ENCODE measurements around the gene PTPRD.
A peak's percentile ranks its signal among the peaks of the same experiment; 100 is the strongest.

Gene PTPRD

DNA sequence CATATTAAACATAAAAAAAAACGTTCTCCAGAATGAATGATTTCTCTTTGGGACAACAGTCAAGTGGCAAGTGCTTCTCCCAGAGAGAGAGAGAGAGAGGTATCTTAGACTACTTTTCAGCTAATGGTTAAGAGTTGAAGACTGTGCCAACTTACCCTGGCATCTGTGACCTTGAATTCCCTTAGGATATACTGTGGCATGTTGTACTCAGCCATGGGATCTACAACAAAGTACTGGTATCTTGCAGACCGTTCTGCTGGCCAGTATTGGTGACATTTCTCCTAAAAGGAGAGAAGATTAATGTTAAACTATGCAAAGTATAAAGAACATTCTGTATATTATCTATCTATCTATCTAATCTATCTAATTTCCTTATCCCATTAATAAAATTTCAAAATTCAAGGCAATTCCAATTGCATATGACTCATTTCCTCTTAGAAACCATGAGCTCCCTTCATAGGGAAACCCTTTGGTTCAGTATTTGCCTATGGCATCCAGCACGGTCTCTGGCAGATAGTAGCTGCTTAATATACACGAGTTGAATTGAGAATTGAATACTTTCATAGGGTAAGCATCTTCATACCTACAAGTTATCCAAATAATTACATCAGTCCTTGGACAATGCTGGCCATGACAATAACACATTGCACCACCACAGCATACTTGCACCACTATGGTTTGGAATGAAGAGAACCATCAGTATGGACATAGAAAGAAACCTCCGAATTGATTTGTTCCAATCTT, 2273.9 kb downstream of the PTPRD start:
- no peak for DNase-seq

DNA sequence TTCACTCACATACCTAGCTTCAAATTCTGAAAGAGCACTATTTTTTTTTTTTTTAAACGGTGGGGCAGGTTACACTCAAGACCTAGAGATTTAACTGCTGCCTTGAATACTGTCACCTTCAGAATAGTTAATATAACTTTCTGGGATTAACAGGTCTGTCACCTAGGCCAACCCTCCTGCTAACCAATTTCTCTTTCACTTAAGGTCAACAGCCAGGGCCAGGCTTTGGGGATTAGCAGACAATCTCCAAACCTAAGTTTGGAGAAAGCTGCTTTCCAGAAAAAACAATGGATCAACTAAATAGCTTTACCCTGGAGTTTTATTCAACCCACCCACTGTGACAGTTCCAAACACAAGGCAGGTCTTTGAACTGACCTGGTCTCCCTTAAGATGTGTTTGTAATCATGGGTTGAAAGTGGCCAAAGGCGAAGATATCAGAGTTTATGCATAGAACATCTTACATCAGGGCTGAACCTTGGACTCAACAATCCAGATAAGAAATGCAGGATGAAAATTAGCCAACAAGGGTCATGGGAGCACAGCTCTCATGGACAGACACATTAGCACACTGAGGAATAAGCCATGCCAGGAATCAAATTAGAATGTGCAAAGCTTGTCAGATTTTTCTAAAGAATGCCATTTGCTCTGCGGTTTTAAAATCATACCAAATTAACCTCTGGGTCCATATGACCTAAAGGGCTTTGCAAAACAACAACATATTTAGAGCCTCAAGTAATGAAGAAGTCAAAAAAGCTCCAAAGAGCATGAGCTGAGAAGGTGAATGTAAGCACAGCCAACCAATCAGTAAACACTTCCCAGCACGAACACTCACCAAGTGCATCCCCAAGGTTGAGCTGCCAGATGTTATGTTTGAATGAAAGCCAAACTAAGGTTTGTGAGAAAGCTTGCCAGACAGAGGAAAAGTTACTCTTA, 2274.7 kb downstream of the PTPRD start:
- DNase-seq: no peak

DNA sequence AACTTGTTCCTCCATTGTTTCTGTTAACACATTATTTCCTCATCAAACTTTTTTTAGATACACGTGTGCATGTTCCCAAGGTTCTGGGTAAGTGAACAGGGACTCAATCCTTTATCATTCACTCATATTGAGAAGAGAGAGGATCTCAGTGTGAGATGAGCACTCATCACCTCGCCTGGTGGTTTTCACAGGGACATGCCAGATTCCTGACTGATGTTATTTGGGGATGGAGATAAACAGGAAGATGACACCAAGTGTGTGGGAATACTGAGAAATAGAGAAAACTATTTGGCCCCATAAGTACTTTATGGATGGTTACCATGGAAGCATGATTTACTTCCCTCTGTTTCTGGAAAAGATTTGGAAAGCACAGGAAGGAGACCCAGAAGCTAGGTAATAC, 2279.9 kb downstream of the PTPRD start:
- no peak for DNase-seq

DNA sequence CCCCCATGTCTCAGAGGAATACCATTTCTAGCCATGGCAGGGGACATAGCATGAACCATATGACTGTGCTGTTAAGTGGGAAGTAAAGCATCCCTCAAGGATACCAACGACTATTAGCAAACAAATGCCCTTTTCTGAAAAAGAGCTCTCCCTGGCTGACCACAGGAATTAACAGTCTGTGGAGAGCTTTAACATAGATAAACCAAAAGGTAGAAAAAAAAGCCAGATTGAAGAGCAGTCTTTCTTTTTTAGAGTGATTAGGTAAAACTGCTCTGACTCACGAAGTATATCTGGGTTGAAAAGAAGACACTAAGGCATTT, 2280.5 kb downstream of the PTPRD start:
- no peak for DNase-seq

DNA sequence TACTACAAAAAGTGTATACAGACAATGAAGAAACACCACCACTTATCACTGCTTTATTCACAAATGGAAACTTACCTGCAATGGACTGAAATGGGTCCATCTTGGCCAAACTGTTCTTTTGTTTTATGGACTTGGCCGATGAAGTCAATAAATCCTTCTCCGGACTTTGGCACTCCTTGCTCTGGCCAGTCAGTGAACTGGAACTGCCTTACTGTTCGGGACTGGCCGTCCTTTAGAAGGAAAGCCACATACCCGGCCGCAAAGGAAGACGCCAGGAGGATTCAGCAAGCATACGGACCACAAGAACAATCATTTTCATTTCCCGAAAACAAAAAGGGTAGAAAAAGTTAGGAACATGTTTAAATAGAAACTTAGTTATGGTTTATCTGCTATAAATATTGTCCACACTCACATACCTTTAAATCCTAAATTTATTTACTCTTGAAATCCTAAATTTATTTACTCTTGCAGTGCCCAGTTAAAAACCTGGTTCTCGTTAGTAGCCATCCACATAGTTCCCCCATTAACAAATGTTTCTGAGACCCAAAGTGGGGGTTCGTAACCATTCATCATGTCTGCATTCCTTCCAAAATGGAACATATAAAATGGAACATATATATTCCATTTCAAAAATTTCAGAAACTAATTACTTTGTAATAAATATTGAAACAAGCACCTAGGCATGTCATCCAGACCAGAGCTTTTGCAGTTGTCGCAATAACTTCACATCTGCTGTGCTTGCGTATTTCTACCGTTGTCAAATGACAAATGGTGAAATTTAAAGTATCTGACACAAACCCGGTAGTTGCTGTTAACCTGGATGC, 2281.1 kb downstream of the PTPRD start:
- no peak for DNase-seq

DNA sequence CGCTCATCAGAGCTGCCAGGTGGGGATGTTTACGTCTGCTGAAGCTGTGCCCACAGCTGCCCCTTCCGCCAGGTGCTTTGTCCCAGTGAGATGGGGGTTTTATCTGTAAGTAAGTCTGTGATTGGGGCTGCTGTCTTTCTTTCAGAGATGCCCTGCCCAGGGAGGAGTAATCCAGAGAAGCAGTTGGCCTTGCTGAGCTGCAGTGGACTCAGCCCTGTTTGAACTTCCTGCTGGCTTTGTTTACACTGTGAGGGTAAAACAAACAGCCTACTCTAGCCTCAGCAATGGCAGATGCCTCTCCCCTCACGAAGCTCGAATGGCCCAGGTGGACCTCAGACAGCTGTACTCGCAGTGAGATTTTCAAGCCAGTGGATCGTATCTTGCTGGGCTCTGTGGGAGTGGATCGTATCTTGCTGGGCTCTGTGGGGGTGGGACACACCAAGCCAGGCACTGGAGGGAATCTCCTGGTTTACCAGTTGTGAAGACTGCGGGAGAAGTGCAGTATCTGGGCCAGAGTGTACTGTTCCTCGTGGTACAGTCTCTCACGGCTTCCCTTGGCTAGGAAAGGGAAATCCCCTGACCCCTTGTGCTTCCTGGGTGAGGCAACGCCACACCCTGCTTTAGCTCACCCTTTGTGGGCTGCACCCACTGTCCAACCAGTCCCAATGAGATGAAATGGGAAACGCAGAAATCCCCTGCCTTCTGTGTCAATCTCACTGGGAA, 2283.1 kb downstream of the PTPRD start:
- DNase-seq: peak in 1 of 2 experiments; percentile 35

DNA sequence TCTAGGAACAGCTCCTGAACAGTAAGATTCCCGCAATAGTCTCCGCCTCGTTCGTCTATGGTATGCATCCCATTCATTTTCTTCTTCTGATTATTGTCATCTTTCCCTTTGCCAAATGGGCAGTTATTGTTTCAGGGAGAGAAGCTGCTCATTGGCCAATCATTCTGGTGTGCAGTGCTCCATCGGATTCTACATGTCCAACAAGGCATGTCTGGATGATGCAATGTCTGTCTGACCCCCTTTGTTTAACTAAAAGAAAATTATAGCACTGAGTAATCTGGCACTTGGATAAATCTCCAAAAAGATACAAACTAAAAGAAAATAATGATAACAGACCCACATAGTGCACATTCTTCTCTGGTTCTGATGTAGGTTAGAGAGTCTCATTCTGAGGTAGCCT, 2297.6 kb downstream of the PTPRD start:
- no peak for DNase-seq

DNA sequence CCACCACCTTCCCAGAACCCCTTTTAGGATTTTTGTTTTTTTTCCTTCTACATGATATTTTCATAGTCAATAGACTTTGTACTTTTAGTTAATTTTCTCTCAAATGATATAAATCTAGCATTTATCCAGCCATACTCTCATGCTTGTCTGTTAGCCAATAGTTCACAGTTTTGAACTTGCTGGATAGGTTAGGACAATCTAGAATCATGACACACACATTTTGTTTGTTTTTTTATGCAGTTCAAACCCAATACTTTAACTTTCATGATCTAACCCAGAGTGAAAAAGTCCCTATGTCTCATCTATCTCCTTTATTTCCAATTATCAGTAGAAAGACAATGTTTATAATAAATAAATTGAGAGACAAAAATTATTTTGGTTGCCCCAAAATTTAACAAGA, 2303.5 kb downstream of the PTPRD start:
- DNase-seq: no peak

DNA sequence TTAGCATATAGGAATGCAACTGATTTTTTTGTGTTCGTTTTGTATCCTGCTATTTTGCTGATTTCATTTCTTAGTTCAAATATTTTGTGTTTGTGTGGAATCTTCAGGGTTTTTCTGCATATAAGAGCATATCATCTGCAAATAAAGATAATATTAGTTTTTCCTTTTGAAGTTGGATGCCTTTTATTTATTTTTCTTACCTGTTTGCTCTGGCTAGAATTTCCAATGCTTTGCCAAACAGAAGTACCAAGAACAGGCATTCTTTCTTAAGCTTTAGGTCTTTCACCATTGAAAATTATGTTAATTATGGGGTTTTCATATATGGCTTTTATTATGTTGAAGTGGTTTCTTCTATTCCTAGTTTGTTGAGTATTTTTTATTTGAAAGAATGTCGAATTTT, 2308.1 kb downstream of the PTPRD start:
- no peak for DNase-seq

DNA sequence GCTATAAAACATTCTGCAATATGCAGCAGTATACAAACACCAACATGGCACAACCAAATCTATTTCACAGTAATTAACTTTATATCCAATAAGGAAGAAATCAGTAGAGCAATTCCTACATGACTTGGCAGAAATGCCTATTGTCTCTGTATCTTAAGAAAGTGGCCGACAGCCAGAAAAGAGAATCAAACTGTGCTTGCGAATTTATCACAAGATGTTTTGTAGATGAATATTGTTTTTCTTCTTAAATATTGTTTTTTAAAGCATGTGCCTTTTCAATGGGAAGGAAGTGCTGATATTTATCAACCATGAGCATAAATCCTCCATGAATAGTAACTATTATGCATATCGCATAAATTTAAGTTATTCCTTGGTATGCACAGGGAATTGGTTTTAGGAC, 2311.5 kb downstream of the PTPRD start:
- no peak for DNase-seq

DNA sequence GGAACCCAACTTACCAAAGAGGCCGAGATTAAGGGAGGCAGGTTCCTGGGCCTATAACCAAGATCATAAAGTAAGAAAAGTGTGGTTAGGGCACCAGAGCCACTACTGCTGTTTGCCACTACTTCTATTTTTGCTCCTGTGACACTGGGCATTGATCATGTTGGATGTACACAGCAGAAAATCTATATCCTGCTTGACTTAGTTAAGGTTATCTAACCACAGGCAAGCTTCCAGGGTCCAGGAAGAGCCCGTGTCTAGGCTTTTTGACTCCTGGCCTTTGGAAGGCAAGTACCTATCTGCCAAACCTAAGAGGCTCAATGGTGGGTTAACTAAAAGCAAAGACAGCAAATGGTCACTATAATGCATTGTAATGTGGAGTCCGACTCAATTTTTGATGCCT, 2315.8 kb downstream of the PTPRD start:
- DNase-seq: no peak

DNA sequence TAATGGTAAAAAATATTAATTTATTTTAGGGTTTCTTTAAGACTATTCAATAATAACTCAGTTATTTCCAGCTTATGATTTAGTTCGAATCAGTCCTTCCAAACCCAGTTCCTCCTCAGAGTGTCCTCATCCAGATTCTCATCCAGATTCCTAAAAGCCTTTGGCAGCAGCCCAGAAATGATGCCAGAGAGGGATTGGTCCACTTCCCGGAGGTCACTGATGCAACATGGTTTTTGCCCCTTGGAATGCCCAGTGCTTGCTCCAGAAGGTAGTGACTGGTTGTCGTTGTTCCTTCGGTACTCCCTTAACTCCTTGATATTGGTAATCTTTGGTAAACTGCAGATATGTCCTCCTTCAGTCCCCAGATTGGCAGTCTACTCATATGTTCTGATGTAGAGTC, 2320.1 kb downstream of the PTPRD start:
- DNase-seq: no peak

DNA sequence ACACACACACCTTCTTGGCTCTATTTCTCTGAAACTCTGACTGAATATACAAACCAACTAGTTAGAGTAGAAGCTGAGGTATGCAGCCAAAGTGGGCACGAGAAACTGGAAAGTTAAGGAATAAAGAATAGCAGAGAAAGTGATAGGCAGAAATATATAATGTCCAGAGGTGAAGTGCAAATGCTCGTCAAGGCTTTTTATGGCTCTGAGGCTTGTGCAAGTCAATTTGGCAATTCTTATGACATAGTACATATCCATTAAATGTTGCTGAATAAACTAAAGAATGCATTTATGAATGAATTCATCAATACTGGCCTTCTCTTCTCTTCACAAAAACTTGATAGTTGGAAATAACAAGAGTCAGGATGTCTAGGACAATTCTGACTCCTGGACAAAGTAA, 2323.1 kb downstream of the PTPRD start:
- no peak for DNase-seq

DNA sequence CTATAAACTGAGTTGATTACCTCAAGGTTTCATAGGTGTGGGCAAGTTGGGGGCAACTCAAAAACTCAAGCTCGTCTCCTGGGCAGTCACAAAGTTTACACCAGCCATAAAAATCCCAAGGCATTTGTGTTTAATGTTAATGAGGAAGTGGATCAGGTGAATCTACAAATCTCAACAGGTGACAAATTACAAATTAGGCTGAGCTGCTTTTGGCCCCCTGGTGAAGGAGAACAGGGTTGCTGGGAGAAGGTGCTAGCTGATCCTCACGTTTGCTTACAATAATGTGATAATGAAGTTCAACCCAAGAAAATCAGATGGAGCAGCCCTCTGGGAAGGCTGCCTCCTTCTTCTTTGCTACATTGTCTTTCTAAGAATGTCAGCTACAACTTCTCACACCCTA, 2324.8 kb downstream of the PTPRD start:
- DNase-seq: no peak

DNA sequence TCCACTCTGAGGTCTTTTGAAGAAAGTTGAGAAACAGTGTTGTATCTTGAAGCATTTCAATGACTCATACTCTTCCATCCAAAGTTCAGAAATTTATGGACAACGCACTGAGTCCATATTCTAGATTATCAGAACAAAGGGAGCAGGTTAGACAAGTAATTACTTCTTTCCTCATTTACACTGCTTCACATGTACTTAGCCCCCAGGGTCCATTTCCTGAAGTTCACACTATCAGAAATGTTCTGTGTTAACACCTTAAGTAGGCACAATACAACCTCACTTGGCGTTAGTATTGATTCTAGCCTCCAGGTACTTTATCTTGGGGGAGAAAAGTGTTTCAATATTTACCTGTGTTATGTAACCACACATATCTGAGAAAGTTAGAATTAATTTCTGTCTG, 2325.3 kb downstream of the PTPRD start:
- DNase-seq: no peak

DNA sequence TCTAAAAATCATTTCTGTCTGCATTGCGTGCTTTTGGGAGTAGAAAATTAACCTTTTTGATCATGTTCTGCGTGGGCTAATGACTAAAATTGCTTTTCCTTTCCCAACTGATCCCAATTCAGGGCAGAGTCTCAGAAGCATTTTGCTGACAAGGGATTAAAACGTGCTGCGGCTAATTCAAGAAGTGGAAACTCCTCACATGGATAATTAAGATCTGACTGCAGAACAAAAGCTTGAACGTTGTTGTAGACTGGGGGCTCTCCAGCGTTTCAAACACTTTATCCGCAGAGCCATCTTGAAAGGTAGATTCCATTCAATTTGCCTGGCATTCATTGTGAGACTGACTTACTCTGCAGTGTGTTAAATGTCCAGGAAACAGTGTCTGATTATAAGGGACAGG, 2327.9 kb downstream of the PTPRD start:
- DNase-seq: no peak

DNA sequence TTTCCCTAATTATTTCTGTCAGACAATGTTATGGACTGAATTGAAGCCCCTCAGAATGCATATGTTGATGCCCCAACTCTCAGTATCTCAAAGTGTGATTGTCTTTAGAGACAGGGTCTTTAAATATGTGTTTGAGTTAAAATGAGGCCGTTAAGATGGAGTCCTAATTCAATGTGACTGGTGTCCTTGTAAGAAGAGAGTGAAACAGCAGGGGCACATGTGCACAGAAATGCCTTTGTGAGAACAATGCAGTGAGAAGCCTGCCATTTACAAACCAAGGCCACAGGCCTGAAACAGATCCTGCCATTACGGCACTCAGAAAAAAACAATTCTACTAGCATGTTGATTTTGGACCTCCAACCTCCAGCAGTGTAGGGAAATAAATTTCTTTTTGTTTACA, 2330.3 kb downstream of the PTPRD start:
- no peak for DNase-seq

DNA sequence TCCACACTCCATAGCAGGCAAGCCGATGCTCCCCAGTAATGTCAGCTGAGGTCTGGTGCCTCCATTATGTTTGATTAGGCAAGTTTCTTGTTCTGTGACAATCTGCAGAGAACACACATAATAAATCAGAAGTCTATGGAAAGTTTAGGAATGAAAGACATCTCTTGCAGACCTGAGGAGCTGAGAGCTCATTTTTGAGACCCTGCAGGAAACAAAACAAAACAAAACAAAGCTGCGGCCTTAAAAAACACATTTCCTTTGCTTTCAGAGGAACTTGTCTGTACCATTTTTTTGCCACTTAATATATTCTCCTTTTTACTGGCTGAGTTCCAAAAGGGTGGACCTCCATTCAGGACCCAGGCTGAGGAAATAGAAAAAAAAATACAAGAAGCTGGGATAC, 2332.0 kb downstream of the PTPRD start:
- no peak for DNase-seq

DNA sequence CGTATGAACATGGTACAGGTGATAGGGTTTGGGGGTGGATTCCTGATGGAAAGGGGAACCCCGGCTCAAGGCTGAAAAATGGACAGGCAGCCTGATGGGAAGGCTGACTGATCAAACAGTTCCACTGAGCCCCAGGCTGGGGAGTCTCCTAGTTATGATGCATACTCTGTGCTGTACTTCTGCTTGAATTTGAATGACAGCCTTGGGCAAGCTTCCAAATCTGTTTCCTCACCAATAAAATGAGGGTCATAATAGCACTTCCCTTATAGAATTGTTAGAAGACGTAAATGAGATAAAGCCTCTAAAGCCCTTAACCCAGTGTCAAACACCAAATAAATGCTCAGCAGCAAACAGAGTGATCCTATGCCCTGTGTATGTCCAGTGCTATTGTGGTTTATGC, 2334.8 kb downstream of the PTPRD start:
- DNase-seq: no peak

DNA sequence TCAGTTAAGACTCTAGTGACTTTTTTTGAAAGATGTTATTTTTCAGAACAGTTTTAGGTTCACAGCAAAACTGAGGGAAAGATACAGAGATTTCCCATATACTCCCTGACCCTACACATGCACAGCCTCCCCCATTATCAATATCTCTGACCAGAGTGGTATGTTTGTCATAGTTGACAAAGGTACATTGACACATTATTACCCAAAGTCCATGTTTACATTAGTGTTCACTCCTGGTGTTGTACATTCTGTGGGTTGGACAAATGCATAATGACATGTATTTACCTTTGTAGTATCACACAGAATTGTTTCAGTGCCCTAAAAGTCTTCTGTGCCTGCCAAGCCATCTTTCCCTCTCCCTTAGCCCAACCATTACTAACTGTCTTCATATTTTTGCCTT, 2342.6 kb downstream of the PTPRD start:
- DNase-seq: no peak

DNA sequence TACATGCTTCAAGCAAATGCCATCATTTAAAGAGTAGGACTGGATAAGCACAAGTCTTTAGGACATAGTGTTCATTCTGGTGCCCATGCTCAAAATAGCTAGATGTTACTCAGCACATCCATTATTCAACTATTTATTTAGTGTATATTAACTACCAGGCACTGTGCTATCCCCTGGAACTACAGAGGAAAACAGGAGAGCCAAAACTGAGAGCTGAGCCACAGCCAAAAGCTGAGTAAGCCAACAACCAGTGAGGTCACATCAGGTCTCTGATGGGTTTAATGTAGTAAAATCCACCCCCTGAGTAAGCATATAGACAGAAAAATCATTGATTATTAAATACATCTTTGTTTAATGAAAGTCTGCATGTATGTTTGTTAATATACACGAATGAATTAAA, 2343.9 kb downstream of the PTPRD start:
- DNase-seq: no peak

DNA sequence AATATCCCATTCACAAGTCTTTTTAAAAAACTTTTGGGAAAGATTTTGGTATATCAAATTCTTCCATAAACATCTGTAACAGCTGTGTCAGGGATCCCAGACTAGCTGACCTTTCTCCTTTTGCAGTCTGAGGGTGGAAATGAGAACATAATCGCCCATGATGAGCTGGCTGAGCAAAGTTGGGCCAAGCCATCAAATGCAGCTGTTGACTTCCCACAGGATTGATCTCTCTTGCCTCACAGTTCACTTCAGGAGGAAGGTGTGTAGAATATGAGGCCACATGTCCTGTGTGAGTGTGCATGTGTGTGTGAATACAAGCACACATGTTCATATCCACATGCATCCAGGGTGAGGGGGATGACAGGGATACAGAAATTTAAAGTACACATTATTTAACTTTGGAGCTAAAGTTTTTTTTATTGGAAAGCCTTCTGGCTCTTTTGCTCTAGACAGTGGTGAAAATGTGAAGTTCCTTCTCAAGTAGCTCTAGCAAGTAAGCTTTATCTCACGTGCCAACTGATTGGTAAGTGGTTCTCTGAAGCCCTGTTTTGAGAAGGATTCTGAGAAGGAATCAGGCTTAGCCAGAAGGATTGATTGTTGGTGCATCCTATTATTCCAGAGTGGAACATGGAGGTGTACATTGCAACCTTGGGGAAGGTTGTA, 2344.5 kb downstream of the PTPRD start:
- DNase-seq: no peak
